Right ventricle myocardium superior (tissue), 1 donor: ENCODE data around the gene POLD2. TPM values are rescaled to one million over a fixed set of nuclear protein-coding genes. Genes with fewer than 3 reads are reported as not detected.

Source experiments
- ATAC-seq: fragments of 200-7000 bp; cut with Tn5 transposase; one replicate; pipeline ENCODE4 v1.9.1; 2020; ENCODE audit warnings: mild to moderate bottlenecking; ENCODE audit not compliant: poor library complexity
- DNase-seq: peaks from one replicate; pipeline ENCODE4 v3.0.0-alpha.2; 2020
- intact Hi-C: fragments of 100-400 bp; cut with DNase I; formaldehyde crosslinking; loops from one replicate; pipeline ENCODE4 v1.11.2; 2022
- total RNA-seq: library from RNA; stranded (reverse); fragmentation: NEBNext Ultra II Directional; extraction: Animal tissue kit (Norgen Biotek cat#: 25700); gene quantifications from one replicate; pipeline ENCODE4 v1.2.1, GENCODE V29; 2021
- donor health status: DM: no; HTN: yes; CAD: no; lungs with severe emphysema.

The POLD2 gene
- total RNA-seq, 1 donor from 2014 or later: 75.3 TPM

DNA sequence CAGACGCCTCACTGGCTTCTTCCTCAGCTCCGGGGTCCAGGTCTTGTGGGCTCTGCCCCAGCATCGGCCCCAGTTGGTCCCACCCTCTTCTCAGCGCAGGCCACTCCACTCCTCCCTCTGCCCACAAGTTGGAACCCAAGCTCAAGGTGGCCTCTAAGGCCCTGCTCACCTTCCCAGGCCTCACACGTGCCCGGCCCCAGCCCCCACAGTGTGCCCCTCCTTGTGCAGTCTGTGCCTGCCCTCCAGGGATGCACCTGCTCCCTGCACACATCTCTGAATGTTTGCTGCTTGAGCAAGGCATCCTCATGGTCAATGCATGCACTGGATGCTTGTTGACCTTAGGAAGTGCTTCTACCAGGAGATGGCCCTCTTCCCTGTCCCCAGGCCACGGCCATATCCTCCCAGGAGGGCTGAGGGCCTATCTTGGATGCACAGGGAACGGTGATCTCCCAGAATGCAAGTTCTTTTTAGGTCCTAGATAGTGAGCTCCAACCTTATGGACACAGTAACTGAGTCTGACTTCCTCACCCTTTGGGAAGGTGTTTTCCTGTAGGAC lies 26.9 kb downstream of the POLD2 start:
- no peak for ATAC-seq
- intact Hi-C loops: no loop called here
- no peak for DNase-seq

- DNase-seq (no peak), ATAC-seq (no peak)
- intact Hi-C loops: no loop called here
Measured at GRCh38 chr7:44095781-44096180, 27.6 kb downstream of the POLD2 start.

- no peak for ATAC-seq
Measured at GRCh38 chr7:44094883-44095592, 28.3 kb downstream of the POLD2 start.

DNA sequence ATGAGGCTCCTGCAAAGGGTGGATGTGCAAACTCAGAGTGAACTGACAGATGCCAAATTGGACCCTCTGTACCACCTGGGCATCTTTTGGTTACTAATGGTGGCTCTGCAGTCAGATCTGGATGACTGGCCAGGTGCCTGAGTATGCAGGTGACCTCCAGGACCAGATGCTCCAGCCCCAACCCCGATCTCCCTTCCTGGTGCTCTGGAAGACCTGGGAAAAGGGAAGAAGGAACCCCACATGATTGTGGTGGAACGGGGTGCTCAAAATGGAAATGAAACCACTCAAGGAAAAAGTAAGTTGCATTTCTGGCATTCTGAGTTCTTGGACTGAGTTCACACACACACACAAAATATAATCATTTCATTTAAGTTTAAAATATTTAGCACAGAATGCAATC lies 29.0 kb downstream of the POLD2 start:
- DNase-seq (no peak), ATAC-seq (no peak)
- intact Hi-C loops: no loop called here

More at GRCh38 chr7:44094883-44095592, 28.3 kb downstream of the POLD2 start:
- no peak for DNase-seq
- intact Hi-C loops: no loop called here

GRCh38 chr7:44093102-44093641 lies 30.2 kb downstream of the POLD2 start:
- ATAC-seq (no peak), DNase-seq (no peak)
- intact Hi-C loops: no loop called here

GRCh38 chr7:44087911-44088838 lies 35.2 kb downstream of the POLD2 start:
- intact Hi-C loops: no loop called here
- peak; percentile 85 for DNase-seq

DNA sequence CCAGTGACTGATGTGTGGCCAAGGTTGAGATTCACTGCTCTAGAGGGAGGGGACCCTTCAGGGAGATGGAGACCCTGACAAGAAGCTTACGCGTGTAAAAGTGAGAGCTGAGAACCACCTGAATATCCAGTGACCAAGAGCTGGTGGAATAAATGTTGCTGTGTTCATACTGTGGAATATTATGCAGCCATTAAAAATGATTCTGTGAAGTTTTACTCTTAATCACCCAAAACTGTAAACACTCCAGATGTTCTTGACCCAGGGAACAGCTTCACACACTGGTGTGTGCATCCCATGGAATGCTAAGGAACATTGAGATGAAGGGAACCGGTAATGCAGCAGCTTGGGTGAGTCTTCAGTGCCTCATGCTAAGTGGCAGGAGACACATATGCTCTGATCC lies 36.7 kb downstream of the POLD2 start:
- no peak for ATAC-seq
- intact Hi-C loops: no loop called here
- DNase-seq: no peak

More at GRCh38 chr7:44087911-44088838, 35.2 kb downstream of the POLD2 start:
- ATAC-seq: peak; percentile 82

GRCh38 chr7:44085546-44085945 lies 37.8 kb downstream of the POLD2 start:
- DNase-seq (no peak), ATAC-seq (no peak)
- intact Hi-C loops: no loop called here

DNA sequence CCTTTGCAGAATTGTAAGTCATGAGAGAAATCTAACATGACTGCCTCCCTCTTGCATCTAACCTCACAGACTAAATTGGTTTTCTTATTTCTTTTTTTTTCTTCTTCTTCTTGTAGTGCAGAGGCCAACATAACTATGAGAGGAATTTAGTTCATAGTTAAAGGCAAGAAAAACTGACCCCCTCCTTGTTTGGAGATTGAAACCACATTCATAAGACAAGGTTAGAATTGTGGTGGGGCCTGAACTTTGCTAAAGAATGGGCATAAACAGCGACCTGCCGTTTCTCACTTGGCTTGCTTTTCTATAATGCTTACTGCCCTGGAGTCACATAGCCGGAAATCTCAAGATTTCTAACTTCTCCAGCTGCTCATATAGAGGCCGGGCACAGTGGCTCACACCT lies 38.6 kb downstream of the POLD2 start:
- no peak for DNase-seq
- no peak for ATAC-seq
- intact Hi-C loops: loop anchor here (5.0 kb wide), 1 partner anchor 38 kb away; the partner anchor contains the start of gene POLD2

- DNase-seq: no peak
- ATAC-seq: no peak
- intact Hi-C loops: loop anchor here (5.0 kb wide), 1 partner anchor 39 kb away; the partner anchor contains the start of gene POLD2
Measured at GRCh38 chr7:44083796-44084195, 39.6 kb downstream of the POLD2 start.

GRCh38 chr7:44082541-44083207 lies 40.7 kb downstream of the POLD2 start:
- ATAC-seq (peak; percentile 91), DNase-seq (peak; percentile 100)
- intact Hi-C loops: loop anchor here (5.0 kb wide), 1 partner anchor 40 kb away; the partner anchor contains the start of gene POLD2

- intact Hi-C loops: loop anchor here (5.0 kb wide), 1 partner anchor 41 kb away; the partner anchor contains the start of gene POLD2
- no peak for DNase-seq
- no peak for ATAC-seq
Measured at GRCh38 chr7:44081266-44081748, 42.0 kb downstream of the POLD2 start.

- DNase-seq (no peak), ATAC-seq (no peak)
- intact Hi-C loops: loop anchor here (5.0 kb wide), 1 partner anchor 42 kb away; the partner anchor contains the start of gene POLD2
Measured at GRCh38 chr7:44080686-44081265, 42.6 kb downstream of the POLD2 start.

DNA sequence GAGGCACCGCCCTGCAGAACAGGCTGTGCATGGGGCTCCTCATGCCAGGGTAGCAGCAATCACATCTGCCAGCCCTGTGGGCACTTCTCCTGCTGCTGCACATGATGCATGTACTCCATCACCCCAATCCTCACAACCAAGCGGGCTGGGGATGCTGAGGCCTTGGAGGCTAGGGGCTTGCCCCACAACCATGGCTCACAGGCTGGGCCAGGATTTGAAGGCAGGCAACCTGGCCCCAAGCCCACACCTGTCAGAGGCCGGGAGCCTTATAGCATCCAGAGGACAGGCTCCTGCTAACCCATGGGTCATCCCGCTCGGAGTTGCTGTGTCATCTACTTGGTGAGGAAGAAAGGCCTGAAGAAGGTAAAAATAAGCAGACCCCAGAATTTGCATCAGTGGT lies 43.2 kb downstream of the POLD2 start:
- intact Hi-C loops: loop anchor here (5.0 kb wide), 1 partner anchor 42 kb away; the partner anchor contains the start of gene POLD2
- ATAC-seq (no peak), DNase-seq (no peak)

- intact Hi-C loops: loop anchor here (5.0 kb wide), 1 partner anchor 43 kb away; the partner anchor contains the start of gene POLD2
- ATAC-seq (no peak), DNase-seq (no peak)
Measured at GRCh38 chr7:44079331-44080021, 43.9 kb downstream of the POLD2 start.

- intact Hi-C loops: no loop called here
- no peak for DNase-seq
- no peak for ATAC-seq
Measured at GRCh38 chr7:44078521-44078920, 44.8 kb downstream of the POLD2 start.

DNA sequence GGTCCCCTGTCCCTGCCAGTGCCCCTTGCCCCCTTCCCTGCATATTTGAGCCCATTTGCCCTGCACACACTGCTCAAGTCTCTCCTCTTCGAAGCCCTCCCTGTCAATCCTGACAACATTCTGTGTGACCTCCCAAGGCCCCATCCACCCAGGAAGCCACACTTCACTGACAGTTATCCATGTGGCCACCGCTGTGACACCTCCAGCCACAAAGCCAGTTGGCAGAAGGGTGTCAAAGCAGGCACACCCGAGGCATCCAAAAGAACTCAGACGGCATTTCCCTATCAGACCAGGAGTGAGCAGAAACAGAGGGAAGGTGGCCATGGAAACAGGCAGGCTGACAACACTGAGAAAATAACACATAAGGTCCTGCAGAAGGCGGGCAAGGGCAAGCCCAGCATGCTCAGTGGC lies 45.7 kb downstream of the POLD2 start:
- DNase-seq (peak; percentile 69), ATAC-seq (peak; percentile 39)
- intact Hi-C loops: no loop called here
